Measurements from ENCODE around the gene FMR1NB.

GRCh38 chrX:148069759-148070503 lies 88.8 kb downstream of the FMR1NB start:
- TF ChIP-seq CTCF (IDR thresholded peaks at IDR 0.05) (no peak), POLR2A (IDR thresholded peaks at IDR 0.05) (no peak)
